ENCODE measurements around the gene CELF5. TPM values are rescaled to one million over a fixed set of nuclear protein-coding genes. Genes with fewer than 3 reads are reported as not detected.

CELF5 gene
- total RNA-seq, 4 donors from 2014 or later, result not detected

- DNase-seq (no peak), ATAC-seq (no peak)
- Histone ChIP-seq H3K9me3 (no peaks in the 10 kb centered on the region), H3K4me3 (no peak overlapping the region), H3K27me3 (peaks cover 45 to 61% (median 54%) of the 10 kb centered on the region in 3 donors), H3K36me3 (no peaks in the 10 kb centered on the region), H3K27ac (no peak overlapping the region), H3K4me1 (no peaks in the 10 kb centered on the region)
- in situ Hi-C loops (cut with MboI; ENCODE audit: low sequenced_read_pairs in 4 of 4), result no loop called here
- TF ChIP-seq, protein P1, sequence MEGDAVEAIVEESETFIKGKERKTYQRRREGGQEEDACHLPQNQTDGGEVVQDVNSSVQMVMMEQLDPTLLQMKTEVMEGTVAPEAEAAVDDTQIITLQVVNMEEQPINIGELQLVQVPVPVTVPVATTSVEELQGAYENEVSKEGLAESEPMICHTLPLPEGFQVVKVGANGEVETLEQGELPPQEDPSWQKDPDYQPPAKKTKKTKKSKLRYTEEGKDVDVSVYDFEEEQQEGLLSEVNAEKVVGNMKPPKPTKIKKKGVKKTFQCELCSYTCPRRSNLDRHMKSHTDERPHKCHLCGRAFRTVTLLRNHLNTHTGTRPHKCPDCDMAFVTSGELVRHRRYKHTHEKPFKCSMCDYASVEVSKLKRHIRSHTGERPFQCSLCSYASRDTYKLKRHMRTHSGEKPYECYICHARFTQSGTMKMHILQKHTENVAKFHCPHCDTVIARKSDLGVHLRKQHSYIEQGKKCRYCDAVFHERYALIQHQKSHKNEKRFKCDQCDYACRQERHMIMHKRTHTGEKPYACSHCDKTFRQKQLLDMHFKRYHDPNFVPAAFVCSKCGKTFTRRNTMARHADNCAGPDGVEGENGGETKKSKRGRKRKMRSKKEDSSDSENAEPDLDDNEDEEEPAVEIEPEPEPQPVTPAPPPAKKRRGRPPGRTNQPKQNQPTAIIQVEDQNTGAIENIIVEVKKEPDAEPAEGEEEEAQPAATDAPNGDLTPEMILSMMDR (IDR thresholded peaks at IDR 0.05 in 4 of 5, conservative IDR thresholded peaks at IDR 0.05 in 1 of 5), result no peak
- TF ChIP-seq POLR2A (IDR thresholded peaks at IDR 0.05), result no peak
- intact Hi-C loops (cut with DNase I; ENCODE audit: low total_unique reads), result no loop called here
Measured at GRCh38 chr19:3310711-3311110, 86.2 kb downstream of the CELF5 start.

- in situ Hi-C loops (cut with MboI; ENCODE audit: low sequenced_read_pairs in 4 of 4), result no loop called here
- Histone ChIP-seq H3K27ac (no peak overlapping the region), H3K9me3 (no peaks in the 10 kb centered on the region), H3K36me3 (no peaks in the 10 kb centered on the region), H3K4me3 (no peak overlapping the region), H3K27me3 (peaks cover 44 to 54% (median 53%) of the 10 kb centered on the region in 3 donors), H3K4me1 (no peaks in the 10 kb centered on the region)
- ATAC-seq (no peak), DNase-seq (no peak)
- intact Hi-C loops (cut with DNase I; ENCODE audit: low total_unique reads), result no loop called here
- TF ChIP-seq POLR2A (IDR thresholded peaks at IDR 0.05), result no peak
- TF ChIP-seq, protein P1 (IDR thresholded peaks at IDR 0.05 in 4 of 5, conservative IDR thresholded peaks at IDR 0.05 in 1 of 5), result no peak
Measured at GRCh38 chr19:3313199-3313575, 88.7 kb downstream of the CELF5 start.

GRCh38 chr19:3314962-3315675, 90.7 kb downstream of the CELF5 start:
- ATAC-seq, result no peak
- no peak for DNase-seq
- Histone ChIP-seq H3K9me3 (no peaks in the 10 kb centered on the region), H3K27me3 (peaks cover 46 to 58% (median 58%) of the 10 kb centered on the region in 3 donors), H3K27ac (no peak overlapping the region), H3K36me3 (no peaks in the 10 kb centered on the region), H3K4me1 (no peaks in the 10 kb centered on the region), H3K4me3 (no peak overlapping the region)
- in situ Hi-C loops (cut with MboI; ENCODE audit: low sequenced_read_pairs in 4 of 4), result no loop called here
- intact Hi-C loops (cut with DNase I; ENCODE audit: low total_unique reads), result no loop called here
- TF ChIP-seq, protein P1 (IDR thresholded peaks at IDR 0.05 in 4 of 5, conservative IDR thresholded peaks at IDR 0.05 in 1 of 5), result no peak
- TF ChIP-seq POLR2A (IDR thresholded peaks at IDR 0.05), result no peak

- TF ChIP-seq, protein P1 (IDR thresholded peaks at IDR 0.05 in 4 of 5, conservative IDR thresholded peaks at IDR 0.05 in 1 of 5), result no peak
- no peak for TF ChIP-seq POLR2A (IDR thresholded peaks at IDR 0.05)
- no peaks in the 10 kb centered on the region for H3K9me3 ChIP-seq
- no peak for ATAC-seq
- H3K27me3 ChIP-seq, result peaks cover 51 to 63% (median 62%) of the 10 kb centered on the region in 3 donors
- no peaks in the 10 kb centered on the region for H3K4me1 ChIP-seq
- in situ Hi-C loops (cut with MboI; ENCODE audit: low sequenced_read_pairs in 4 of 4), result no loop called here
- no peak overlapping the region for H3K27ac ChIP-seq
- intact Hi-C loops (cut with DNase I; ENCODE audit: low total_unique reads), result no loop called here
- H3K36me3 ChIP-seq, result no peaks in the 10 kb centered on the region
- no peak overlapping the region for H3K4me3 ChIP-seq
- no peak for DNase-seq
Measured at GRCh38 chr19:3315676-3315973, 91.2 kb downstream of the CELF5 start.

Measured in gastrocnemius medialis (tissue), 4 donors.